HepG2 (cell line): ENCODE data around the gene CKS1B. TPM values are rescaled to one million over a fixed set of nuclear protein-coding genes. Genes with fewer than 3 reads are reported as not detected.

Experiments
- ATF7-NPFF ChIP-seq: sonication (generic); formaldehyde crosslinking; IDR thresholded peaks from 2 replicates; pipeline ENCODE4 v1.8.1; 2023; ENCODE audit warnings: mild to moderate bottlenecking, low read depth, missing genetic modification reagents, moderate library complexity
- CREM ChIP-seq, 2 experiments: sonication (generic) in 1 of 2; formaldehyde crosslinking in 1 of 2; IDR thresholded peaks; 2 replicates each; pipeline versions ENCODE4 v1.4.0 to v1.6.1; 2016 to 2020; ENCODE audit warnings: antibody characterized with exemption in 1 of 2, mild to moderate bottlenecking in 1 of 2, missing genetic modification reagents in 1 of 2
- ELF1 ChIP-seq: sonication (generic); formaldehyde crosslinking; IDR thresholded peaks from 2 replicates; pipeline ENCODE4 v1.4.0; 2020; ENCODE audit warnings: missing genetic modification reagents
- GABPA ChIP-seq, 2 experiments: IDR thresholded peaks; 2 replicates each; pipeline ENCODE4 v1.6.1; 2011 to 2016; ENCODE audit warnings: low read depth in 2 of 2, low read length in 1 of 2, missing biosample characterization in 1 of 2, missing genetic modification characterization in 1 of 2
- ISX ChIP-seq: sonication (generic); formaldehyde crosslinking; conservative IDR thresholded peaks from 2 replicates; pipeline ENCODE4 v1.5.0; 2020; ENCODE audit warnings: missing genetic modification reagents
- MAFF ChIP-seq: IDR thresholded peaks from 2 replicates; pipeline ENCODE4 v1.6.1; 2011; ENCODE audit warnings: low read depth, low read length, improper control_type of control experiment
- SP4 ChIP-seq: sonication (generic); formaldehyde crosslinking; IDR thresholded peaks from 2 replicates; pipeline ENCODE4 v1.8.1; 2023; ENCODE audit warnings: mild to moderate bottlenecking, missing genetic modification reagents
- SSRP1 ChIP-seq: IDR thresholded peaks from 2 replicates; pipeline ENCODE4 v1.6.1; 2016; ENCODE audit warnings: control low read depth
- TOPORS ChIP-seq: sonication (generic); formaldehyde crosslinking; IDR thresholded peaks from 2 replicates; pipeline ENCODE4 v1.8.0; 2023; ENCODE audit warnings: mild to moderate bottlenecking, missing genetic modification reagents
- U2AF1 ChIP-seq: fragments of 200-400 bp; formaldehyde crosslinking; optimal IDR thresholded peaks from 2 replicates; pipeline ENCODE3; 2017; ENCODE audit warnings: mild to moderate bottlenecking, low read depth, low read length
- ZNF121 ChIP-seq: sonication (generic); formaldehyde crosslinking; IDR thresholded peaks from 2 replicates; pipeline ENCODE4 v1.5.0; 2020; ENCODE audit warnings: mild to moderate bottlenecking, missing genetic modification reagents
- ZNF605 ChIP-seq: sonication (generic); formaldehyde crosslinking; IDR thresholded peaks from 2 replicates; pipeline ENCODE4 v1.8.0; 2022; ENCODE audit warnings: mild to moderate bottlenecking, missing genetic modification reagents
- polyA plus RNA-seq, 8 experiments: library from polyadenylated mRNA; depleted of rRNA in 3 of 8; stranded (reverse) in 7 of 8; unstranded in 1 of 8; fragments of >200 nt; fragmentation: Illumina TruSeq in 4 of 8; extraction: Trizol in 4 of 8; gene quantifications; 2 replicates each; pipeline versions ENCODE4 v1.2.1 to v1.2.3, GENCODE V29; 2011 to 2016; ENCODE audit warnings: low read depth in 4 of 8, missing spikeins in 1 of 8, mixed read lengths in 1 of 8; ENCODE audit not compliant: insufficient read depth in 1 of 8
- total RNA-seq, 5 experiments: library from RNA; depleted of rRNA; stranded (reverse); fragments of >200 nt; fragmentation: Illumina TruSeq; extraction: Trizol; gene quantifications; 2 replicates each; pipeline ENCODE4 v1.2.3, GENCODE V29; 2016; ENCODE audit warnings: low read depth in 1 of 5
- TF ChIP-seq, protein P1 (sequence below), 2 experiments: sonication (generic) in 1 of 2; formaldehyde crosslinking in 1 of 2; IDR thresholded peaks; 2 replicates each; pipeline versions ENCODE4 v1.5.1 to v1.6.1; 2011 to 2020; ENCODE audit warnings: borderline replicate concordance in 1 of 2, low read depth in 1 of 2, low read length in 1 of 2, mild to moderate bottlenecking in 1 of 2, missing genetic modification reagents in 1 of 2, moderate library complexity in 1 of 2
- TF ChIP-seq, protein P2 (sequence below): sonication (generic); formaldehyde crosslinking; IDR thresholded peaks from 2 replicates; pipeline ENCODE4 v1.8.1; 2022; ENCODE audit warnings: mild to moderate bottlenecking, missing genetic modification reagents
- TF ChIP-seq, protein P3 (sequence below): sonication (generic); formaldehyde crosslinking; IDR thresholded peaks from 2 replicates; pipeline ENCODE4 v1.4.0; 2020; ENCODE audit warnings: missing genetic modification reagents
- TF ChIP-seq, protein P4 (sequence below): sonication (generic); formaldehyde crosslinking; IDR thresholded peaks from 2 replicates; pipeline ENCODE4 v1.9.0; 2021; ENCODE audit warnings: missing genetic modification reagents, borderline replicate concordance
- TF ChIP-seq, protein P5 (sequence below): sonication (generic); formaldehyde crosslinking; IDR thresholded peaks from 2 replicates; pipeline ENCODE4 v1.5.1; 2020; ENCODE audit warnings: mild to moderate bottlenecking, missing genetic modification reagents

Gene CKS1B
- total and polyA plus RNA-seq, 2 of the 13 experiments (the other 11 are each of a cell fraction or from before 2014, with no cell fraction given), result 217 to 222 TPM

DNA sequence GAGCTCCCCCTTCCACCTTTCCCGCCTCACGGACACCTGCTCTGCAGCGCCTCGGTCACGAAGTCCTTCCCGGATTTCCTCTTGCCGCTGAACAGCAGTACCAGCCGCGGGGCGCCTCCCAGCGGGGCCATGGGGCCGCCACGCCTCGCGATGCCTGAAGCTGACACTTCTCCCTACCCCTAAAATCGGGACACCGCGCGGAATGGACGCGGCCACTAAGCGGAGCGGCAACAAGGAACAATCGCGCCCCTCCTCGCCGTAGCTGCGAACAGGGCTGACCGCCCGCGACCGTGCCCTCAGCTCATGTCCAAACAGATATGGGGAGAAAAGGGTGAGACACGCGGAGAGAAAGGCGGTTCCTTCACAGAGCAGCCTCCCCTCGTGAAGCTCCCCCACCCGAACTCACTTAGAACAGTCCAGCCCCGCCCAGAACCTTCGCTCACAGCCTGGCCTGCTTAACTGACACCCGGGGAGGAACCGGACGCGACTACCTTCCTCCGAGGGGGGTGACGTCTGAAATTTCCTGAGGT is 37.9 kb upstream of the CKS1B start, which contains the start of gene PMVK (continued):
- TF ChIP-seq, protein P1, sequence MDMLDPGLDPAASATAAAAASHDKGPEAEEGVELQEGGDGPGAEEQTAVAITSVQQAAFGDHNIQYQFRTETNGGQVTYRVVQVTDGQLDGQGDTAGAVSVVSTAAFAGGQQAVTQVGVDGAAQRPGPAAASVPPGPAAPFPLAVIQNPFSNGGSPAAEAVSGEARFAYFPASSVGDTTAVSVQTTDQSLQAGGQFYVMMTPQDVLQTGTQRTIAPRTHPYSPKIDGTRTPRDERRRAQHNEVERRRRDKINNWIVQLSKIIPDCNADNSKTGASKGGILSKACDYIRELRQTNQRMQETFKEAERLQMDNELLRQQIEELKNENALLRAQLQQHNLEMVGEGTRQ (IDR thresholded peaks at IDR 0.05; ENCODE audit: low read depth, low read length), result no peak
- TF ChIP-seq, protein P1 (CRISPR knock-in tag; IDR thresholded peaks at IDR 0.05; ENCODE audit: borderline replicate concordance), result peak; percentile 73
- TF ChIP-seq, protein P2, sequence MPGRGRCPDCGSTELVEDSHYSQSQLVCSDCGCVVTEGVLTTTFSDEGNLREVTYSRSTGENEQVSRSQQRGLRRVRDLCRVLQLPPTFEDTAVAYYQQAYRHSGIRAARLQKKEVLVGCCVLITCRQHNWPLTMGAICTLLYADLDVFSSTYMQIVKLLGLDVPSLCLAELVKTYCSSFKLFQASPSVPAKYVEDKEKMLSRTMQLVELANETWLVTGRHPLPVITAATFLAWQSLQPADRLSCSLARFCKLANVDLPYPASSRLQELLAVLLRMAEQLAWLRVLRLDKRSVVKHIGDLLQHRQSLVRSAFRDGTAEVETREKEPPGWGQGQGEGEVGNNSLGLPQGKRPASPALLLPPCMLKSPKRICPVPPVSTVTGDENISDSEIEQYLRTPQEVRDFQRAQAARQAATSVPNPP, result peak; percentile 99
- TF ChIP-seq GABPA (IDR thresholded peaks at IDR 0.05; ENCODE audit: low read depth, low read length) (peak; percentile 45), GABPA (CRISPR knock-in tag; IDR thresholded peaks at IDR 0.05; ENCODE audit: low read depth) (peak; percentile 75), U2AF1 (peak; percentile 88), ELF1 (peak; percentile 76; the same call in 1 of the 2 replicates), TOPORS (peak; percentile 99), SP4 (CRISPR knock-in tag) (peak; percentile 90), CREM (IDR thresholded peaks at IDR 0.05) (no peak), CREM (CRISPR knock-in tag; IDR thresholded peaks at IDR 0.05) (no peak), SSRP1 (CRISPR knock-in tag) (peak; percentile 91; the same call in 1 of the 2 replicates), ISX (CRISPR knock-in tag) (0 out of 2 replicates have a peak, but pooled peaks have one; percentile 52), ZNF605 (CRISPR knock-in tag) (peak; percentile 99), ZNF121 (CRISPR knock-in tag) (peak; percentile 88), MAFF (no peak), ATF7-NPFF (CRISPR knock-in tag) (peak; percentile 99)
- TF ChIP-seq, protein P3, sequence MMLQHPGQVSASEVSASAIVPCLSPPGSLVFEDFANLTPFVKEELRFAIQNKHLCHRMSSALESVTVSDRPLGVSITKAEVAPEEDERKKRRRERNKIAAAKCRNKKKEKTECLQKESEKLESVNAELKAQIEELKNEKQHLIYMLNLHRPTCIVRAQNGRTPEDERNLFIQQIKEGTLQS (CRISPR knock-in tag), result peak; percentile 54; the same call in 1 of the 2 replicates
- TF ChIP-seq, protein P4, sequence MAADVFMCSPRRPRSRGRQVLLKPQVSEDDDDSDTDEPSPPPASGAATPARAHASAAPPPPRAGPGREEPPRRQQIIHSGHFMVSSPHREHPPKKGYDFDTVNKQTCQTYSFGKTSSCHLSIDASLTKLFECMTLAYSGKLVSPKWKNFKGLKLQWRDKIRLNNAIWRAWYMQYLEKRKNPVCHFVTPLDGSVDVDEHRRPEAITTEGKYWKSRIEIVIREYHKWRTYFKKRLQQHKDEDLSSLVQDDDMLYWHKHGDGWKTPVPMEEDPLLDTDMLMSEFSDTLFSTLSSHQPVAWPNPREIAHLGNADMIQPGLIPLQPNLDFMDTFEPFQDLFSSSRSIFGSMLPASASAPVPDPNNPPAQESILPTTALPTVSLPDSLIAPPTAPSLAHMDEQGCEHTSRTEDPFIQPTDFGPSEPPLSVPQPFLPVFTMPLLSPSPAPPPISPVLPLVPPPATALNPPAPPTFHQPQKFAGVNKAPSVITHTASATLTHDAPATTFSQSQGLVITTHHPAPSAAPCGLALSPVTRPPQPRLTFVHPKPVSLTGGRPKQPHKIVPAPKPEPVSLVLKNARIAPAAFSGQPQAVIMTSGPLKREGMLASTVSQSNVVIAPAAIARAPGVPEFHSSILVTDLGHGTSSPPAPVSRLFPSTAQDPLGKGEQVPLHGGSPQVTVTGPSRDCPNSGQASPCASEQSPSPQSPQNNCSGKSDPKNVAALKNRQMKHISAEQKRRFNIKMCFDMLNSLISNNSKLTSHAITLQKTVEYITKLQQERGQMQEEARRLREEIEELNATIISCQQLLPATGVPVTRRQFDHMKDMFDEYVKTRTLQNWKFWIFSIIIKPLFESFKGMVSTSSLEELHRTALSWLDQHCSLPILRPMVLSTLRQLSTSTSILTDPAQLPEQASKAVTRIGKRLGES (CRISPR knock-in tag), result peak; percentile 93; the same call in 1 of the 2 replicates
- TF ChIP-seq, protein P5, sequence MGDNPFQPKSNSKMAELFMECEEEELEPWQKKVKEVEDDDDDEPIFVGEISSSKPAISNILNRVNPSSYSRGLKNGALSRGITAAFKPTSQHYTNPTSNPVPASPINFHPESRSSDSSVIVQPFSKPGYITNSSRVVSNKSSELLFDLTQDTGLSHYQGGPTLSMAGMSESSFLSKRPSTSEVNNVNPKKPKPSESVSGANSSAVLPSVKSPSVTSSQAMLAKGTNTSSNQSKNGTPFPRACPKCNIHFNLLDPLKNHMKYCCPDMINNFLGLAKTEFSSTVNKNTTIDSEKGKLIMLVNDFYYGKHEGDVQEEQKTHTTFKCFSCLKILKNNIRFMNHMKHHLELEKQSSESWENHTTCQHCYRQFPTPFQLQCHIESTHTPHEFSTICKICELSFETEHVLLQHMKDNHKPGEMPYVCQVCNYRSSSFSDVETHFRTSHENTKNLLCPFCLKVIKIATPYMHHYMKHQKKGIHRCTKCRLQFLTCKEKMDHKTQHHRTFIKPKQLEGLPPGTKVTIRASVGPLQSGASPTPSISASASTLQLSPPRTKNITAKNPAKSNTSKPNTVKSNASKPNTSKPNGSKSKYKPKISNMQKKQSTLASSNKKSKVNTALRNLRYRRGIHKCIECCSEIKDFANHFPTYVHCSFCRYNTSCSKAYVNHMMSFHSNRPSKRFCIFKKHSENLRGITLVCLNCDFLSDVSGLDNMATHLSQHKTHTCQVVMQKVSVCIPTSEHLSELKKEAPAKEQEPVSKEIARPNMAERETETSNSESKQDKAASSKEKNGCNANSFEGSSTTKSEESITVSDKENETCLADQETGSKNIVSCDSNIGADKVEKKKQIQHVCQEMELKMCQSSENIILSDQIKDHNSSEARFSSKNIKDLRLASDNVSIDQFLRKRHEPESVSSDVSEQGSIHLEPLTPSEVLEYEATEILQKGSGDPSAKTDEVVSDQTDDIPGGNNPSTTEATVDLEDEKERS (CRISPR knock-in tag), result peak; percentile 99
